ENCODE results near the gene STX19.

DNA sequence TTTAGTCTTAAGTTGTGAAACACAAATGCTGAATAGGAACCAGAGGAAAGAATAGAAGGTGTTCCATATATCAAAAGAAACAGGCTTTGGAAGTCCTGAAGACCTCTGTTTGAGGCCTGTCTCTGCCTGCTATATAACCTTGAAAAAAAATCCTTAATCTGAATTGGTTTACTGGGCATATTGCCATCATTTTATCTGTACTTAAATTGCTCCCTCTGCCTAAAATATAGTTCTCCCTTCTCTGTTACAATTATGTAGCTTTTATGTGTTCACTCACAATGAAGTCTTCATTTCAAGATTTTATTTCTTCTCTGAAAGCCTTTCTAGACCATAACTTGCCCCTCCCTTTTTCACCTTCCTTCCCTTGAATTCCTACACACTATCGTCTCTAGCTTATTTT lies 27.2 kb downstream of the STX19 start:
- TF ChIP-seq, protein P1, sequence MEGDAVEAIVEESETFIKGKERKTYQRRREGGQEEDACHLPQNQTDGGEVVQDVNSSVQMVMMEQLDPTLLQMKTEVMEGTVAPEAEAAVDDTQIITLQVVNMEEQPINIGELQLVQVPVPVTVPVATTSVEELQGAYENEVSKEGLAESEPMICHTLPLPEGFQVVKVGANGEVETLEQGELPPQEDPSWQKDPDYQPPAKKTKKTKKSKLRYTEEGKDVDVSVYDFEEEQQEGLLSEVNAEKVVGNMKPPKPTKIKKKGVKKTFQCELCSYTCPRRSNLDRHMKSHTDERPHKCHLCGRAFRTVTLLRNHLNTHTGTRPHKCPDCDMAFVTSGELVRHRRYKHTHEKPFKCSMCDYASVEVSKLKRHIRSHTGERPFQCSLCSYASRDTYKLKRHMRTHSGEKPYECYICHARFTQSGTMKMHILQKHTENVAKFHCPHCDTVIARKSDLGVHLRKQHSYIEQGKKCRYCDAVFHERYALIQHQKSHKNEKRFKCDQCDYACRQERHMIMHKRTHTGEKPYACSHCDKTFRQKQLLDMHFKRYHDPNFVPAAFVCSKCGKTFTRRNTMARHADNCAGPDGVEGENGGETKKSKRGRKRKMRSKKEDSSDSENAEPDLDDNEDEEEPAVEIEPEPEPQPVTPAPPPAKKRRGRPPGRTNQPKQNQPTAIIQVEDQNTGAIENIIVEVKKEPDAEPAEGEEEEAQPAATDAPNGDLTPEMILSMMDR (IDR thresholded peaks at IDR 0.05; ENCODE audit: insufficient read depth, low read depth, low read length), result no peak
- TF ChIP-seq EZH2 (IDR thresholded peaks at IDR 0.05; ENCODE audit: insufficient read depth, low read length), result no peak
